Brain microvascular endothelial cell (primary cell): ENCODE results near the gene SLC12A4.

Source experiments
- DNase-seq: peaks from one replicate; pipeline ENCODE4 v3.0.0-alpha.2; 2020
- H3K27ac ChIP-seq: fragments of 250-450 bp; sonication (Bioruptor Pico); 2 replicates; pipeline ENCODE4 v1.5.1; 2020; ENCODE audit warnings: mild to moderate bottlenecking, moderate library complexity
- H3K27me3 ChIP-seq: fragments of 250-450 bp; sonication (Bioruptor Pico); replicated peaks from 2 replicates; pipeline ENCODE4 v1.5.1; 2020; ENCODE audit warnings: mild to moderate bottlenecking
- H3K36me3 ChIP-seq: fragments of 250-450 bp; sonication (Bioruptor Pico); replicated peaks from 2 replicates; pipeline ENCODE4 v1.5.1; 2020; ENCODE audit warnings: mild to moderate bottlenecking
- H3K4me3 ChIP-seq: 2 replicates; pipeline ENCODE4 v1.5.1; 2011; ENCODE audit warnings: low read depth, mild to moderate bottlenecking, control low read depth, low read length, moderate library complexity
- in situ Hi-C: cut with HindIII; loops from 2 replicates; pipeline ENCODE4 v1.10.0; 2017; ENCODE audit warnings: low sequenced_read_pairs, low pct_ligation_motif_present
- TF ChIP-seq, protein P1 (sequence below): IDR thresholded peaks from 2 replicates; pipeline ENCODE4 v1.5.1; 2011; ENCODE audit warnings: low read depth, mild to moderate bottlenecking, moderate library complexity, low read length, control low read depth, inconsistent platforms; ENCODE audit errors: missing control alignments

The SLC12A4 gene

DNA sequence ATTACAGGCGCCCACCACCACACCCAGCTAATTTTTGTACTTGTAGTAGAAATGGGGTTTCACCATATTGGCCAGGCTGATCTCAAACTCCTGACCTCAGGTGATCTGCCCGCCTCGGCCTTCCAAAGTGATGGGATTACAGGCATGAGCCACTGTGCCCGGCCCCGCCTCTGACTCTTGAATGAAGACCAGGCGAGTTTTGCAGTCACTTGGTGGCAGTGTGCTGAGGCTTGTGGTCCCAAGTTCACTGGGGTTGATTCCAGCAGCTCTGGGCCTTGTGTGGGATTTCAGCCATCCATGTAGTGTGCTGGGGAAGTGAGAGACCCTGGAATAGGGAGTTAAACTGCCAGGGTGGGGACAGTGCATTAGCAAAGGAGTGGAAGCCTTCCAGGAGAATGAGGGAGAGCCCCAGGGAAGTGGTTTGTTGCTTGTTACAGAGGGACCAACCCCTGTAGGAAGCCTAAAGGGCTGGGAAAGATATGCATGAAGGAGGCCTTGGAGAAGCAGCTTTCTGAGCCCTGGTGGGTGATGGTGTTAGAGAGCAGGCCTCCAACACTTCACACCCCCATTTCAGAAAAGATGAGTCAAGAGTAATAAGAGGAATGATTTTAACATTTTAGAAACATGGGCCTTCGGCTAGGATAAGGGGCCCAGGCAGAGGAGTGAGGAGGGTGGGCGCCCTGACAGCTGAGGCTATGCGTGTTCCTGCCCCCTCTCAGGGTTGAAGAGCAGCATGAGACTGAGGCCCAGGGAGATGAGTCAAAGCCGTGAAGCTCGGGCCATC lies 60.8 kb downstream of the SLC12A4 start:
- Histone ChIP-seq H3K27ac (no peak overlapping the region), H3K36me3 (peaks cover 21% of the 10 kb centered on the region), H3K4me3 (no peak overlapping the region), H3K27me3 (no peaks in the 10 kb centered on the region)
- TF ChIP-seq, protein P1, sequence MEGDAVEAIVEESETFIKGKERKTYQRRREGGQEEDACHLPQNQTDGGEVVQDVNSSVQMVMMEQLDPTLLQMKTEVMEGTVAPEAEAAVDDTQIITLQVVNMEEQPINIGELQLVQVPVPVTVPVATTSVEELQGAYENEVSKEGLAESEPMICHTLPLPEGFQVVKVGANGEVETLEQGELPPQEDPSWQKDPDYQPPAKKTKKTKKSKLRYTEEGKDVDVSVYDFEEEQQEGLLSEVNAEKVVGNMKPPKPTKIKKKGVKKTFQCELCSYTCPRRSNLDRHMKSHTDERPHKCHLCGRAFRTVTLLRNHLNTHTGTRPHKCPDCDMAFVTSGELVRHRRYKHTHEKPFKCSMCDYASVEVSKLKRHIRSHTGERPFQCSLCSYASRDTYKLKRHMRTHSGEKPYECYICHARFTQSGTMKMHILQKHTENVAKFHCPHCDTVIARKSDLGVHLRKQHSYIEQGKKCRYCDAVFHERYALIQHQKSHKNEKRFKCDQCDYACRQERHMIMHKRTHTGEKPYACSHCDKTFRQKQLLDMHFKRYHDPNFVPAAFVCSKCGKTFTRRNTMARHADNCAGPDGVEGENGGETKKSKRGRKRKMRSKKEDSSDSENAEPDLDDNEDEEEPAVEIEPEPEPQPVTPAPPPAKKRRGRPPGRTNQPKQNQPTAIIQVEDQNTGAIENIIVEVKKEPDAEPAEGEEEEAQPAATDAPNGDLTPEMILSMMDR = no peak
- in situ Hi-C loops = loop anchor here (25.0 kb wide), 2 partner anchors 95 to 195 kb away; partner anchors contain the start of genes GFOD2, RANBP10 and TSNAXIP1
- DNase-seq = no peak

DNA sequence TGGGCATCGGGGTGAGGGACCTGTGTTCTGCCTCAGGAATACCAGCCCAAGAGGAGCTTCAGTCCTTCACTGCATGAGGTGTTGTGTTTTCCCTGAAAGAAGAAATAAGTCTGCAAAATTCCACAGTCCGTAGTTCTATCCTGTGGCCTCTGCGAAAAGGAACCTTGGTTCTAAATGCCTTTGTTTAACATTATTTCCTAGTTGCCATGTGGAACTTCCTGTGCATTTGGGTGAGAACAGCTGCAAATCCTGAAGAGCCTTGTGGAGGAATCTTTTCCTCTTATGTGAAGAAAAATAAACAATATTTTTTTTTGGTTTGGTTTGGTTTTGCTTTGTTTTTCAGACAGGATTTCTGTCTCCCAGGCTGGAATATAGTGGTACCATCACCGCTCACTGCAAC lies 65.6 kb downstream of the SLC12A4 start:
- TF ChIP-seq, protein P1 = no peak
- Histone ChIP-seq H3K27ac (no peak overlapping the region), H3K36me3 (peaks cover 9% of the 10 kb centered on the region), H3K4me3 (no peak overlapping the region), H3K27me3 (no peaks in the 10 kb centered on the region)
- no peak for DNase-seq
- in situ Hi-C loops = loop anchor here (25.0 kb wide), 2 partner anchors 91 to 191 kb away; partner anchors contain the start of genes GFOD2, RANBP10 and TSNAXIP1

DNA sequence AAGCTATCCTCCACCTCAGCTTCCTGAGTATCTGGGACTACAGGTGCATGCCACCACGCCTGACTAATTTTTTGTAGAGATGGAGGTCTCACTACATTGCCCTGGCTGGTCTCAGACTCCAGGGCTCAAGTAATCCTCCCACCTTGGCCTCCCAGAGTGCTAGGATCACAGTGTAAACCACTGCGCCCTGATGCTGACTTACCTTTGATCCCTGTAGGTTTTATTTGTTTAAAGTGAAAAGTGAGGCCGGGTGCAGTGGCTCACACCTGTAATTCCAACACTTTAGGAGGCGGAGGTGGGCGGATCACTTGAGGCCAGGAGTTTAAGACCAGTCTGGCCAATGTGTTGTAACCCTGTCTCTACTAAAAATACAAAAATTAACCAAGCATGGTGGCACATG lies 66.7 kb downstream of the SLC12A4 start:
- no peak for DNase-seq
- Histone ChIP-seq H3K27me3 (no peaks in the 10 kb centered on the region), H3K4me3 (no peak overlapping the region), H3K27ac (no peak overlapping the region), H3K36me3 (peaks cover 9% of the 10 kb centered on the region)
- in situ Hi-C loops = loop anchor here (25.0 kb wide), 2 partner anchors 89 to 189 kb away; partner anchors contain the start of genes GFOD2, RANBP10 and TSNAXIP1
- TF ChIP-seq, protein P1 = no peak

DNA sequence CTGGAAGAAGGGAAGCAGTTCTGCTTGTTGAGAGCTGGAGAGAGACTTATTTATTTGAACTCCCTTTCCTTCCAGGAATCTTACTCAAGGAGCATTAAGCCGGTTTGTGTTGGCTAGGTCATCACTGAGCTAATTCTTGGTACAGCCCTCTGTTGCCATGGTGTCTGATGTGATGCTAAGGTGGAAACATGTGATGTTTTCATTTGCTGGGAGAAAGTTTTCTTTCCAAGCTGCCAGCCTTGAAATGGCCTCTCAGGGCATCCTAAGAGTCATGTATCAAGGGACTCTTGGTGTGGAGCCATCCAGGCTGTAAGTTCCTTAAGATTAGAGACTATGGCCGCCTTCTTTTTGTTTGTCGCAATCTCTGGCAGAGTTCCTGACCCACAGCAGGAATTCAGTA lies 71.2 kb downstream of the SLC12A4 start:
- Histone ChIP-seq H3K27me3 (no peaks in the 10 kb centered on the region), H3K27ac (no peak overlapping the region), H3K4me3 (no peak overlapping the region), H3K36me3 (peaks cover 4% of the 10 kb centered on the region)
- TF ChIP-seq, protein P1 = no peak
- DNase-seq = peak; percentile 35
- in situ Hi-C loops = no loop called here

DNA sequence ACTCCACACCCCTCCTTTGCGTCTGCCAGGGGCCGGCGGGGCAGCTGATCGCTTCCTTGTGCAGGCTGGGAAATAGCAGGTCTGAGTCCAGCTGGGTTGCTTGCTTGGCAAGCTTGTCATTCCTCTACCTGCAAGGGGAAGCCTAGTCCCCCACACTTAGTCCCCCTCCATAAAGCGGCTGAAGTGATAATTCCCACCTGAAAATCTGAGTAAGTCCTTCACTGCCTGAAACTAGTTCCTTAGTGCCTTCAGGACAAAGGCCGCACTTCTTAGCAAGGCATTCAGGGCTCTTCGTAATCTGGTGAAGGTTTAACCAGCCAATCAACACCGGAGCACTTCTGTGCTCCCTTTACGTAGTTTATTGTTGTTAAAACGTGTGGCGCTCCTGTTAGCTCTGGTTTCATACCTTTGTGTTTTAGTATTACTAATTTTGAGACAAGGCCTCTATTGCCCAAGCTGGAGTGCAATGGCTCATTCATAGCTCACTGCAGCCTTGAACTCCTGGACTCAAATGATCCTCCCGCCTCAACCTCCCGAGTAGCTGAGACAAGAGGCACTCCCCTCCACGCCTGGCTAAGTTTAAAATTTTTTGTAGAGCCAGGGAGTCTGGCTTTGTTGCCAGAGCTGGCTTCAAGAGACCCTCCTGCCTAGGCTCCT lies 74.6 kb downstream of the SLC12A4 start:
- DNase-seq = no peak
- TF ChIP-seq, protein P1 = no peak
- in situ Hi-C loops = no loop called here
- H3K27me3 ChIP-seq = no peaks in the 10 kb centered on the region
- peak overlapping the region; percentile 86 for H3K4me3 ChIP-seq
- peak overlapping the region; percentile 85 for H3K27ac ChIP-seq
- H3K36me3 ChIP-seq = no peaks in the 10 kb centered on the region
